H1 (cell line): ENCODE measurements around the gene BBLN. TPM values are rescaled to one million over a fixed set of nuclear protein-coding genes. Genes with fewer than 3 reads are reported as not detected.

Experiments used
- CBX5 ChIP-seq: fragments of 300-800, 300-1000 bp; sonication (generic); IDR thresholded peaks from 2 replicates; pipeline ENCODE4 v1.7.1; 2016; ENCODE audit warnings: antibody characterized with exemption, low read length, low read depth
- CTBP2 ChIP-seq: IDR thresholded peaks from 2 replicates; pipeline ENCODE4 v1.7.0; 2011; ENCODE audit warnings: borderline replicate concordance, mild to moderate bottlenecking, moderate library complexity, mixed read lengths, low read length; ENCODE audit not compliant: insufficient read depth, insufficient read length
- RXRA ChIP-seq: IDR thresholded peaks from 2 replicates; pipeline ENCODE4 v1.6.1; 2011; ENCODE audit warnings: low read depth, mild to moderate bottlenecking, low read length, moderate library complexity; ENCODE audit not compliant: insufficient read depth
- SRF ChIP-seq: IDR thresholded peaks from 2 replicates; pipeline ENCODE4 v1.6.1; 2011; ENCODE audit warnings: mild to moderate bottlenecking, low read depth, low read length, moderate library complexity
- TAF7 ChIP-seq: optimal IDR thresholded peaks from 2 replicates; pipeline ENCODE3; 2011; ENCODE audit warnings: low read depth, mild to moderate bottlenecking, inconsistent platforms, low read length, moderate library complexity, borderline replicate concordance
- TCF12 ChIP-seq: IDR thresholded peaks from 2 replicates; pipeline ENCODE4 v1.6.1; 2011; ENCODE audit warnings: low read depth, mild to moderate bottlenecking, low read length
- polyA plus RNA-seq, 7 experiments: library from polyadenylated mRNA; depleted of rRNA in 3 of 7; stranded (reverse) in 5 of 7; unstranded in 2 of 7; fragments of >200 nt in 5 of 7; fragments of 200-250 nt in 2 of 7; gene quantifications; 1 replicate in 5 of 7; 2 replicates in 1 of 7; 4 replicates in 1 of 7; pipeline versions ENCODE4 v1.2.1 to v1.2.3, GENCODE V29; 2011 to 2013; ENCODE audit warnings: missing spikeins in 2 of 7, mixed read lengths in 2 of 7
- total RNA-seq: library from RNA; stranded (reverse); fragmentation: NEBNext Ultra II Directional; extraction: Animal tissue kit (Norgen Biotek cat#: 25700); gene quantifications from 2 replicates; pipeline ENCODE4 v1.2.1, GENCODE V29; 2021
- TF ChIP-seq, protein P1 (sequence below): fragments of 300-600 bp; sonication (generic); IDR thresholded peaks from 2 replicates; pipeline ENCODE4 v1.7.1; 2012; ENCODE audit warnings: low read length, moderate library complexity, mild to moderate bottlenecking, inconsistent platforms; ENCODE audit not compliant: insufficient replicate concordance
- TF ChIP-seq, protein P2 (sequence below), 3 experiments: IDR thresholded peaks; 1 replicate in 2 of 3; 2 replicates in 1 of 3; pipeline versions ENCODE4 v1.5.1 to v1.6.1; 2011; ENCODE audit warnings: low read length in 3 of 3, mild to moderate bottlenecking in 3 of 3, inconsistent platforms in 2 of 3, low read depth in 1 of 3, moderate library complexity in 1 of 3; ENCODE audit not compliant: insufficient read depth in 1 of 3; ENCODE audit errors: control extremely low read depth in 1 of 3

The BBLN gene
- total and polyA plus RNA-seq, 2 of the 8 experiments (the other 6 are each of a cell fraction or from before 2014, with no cell fraction given), result 63.1 to 164 TPM

DNA sequence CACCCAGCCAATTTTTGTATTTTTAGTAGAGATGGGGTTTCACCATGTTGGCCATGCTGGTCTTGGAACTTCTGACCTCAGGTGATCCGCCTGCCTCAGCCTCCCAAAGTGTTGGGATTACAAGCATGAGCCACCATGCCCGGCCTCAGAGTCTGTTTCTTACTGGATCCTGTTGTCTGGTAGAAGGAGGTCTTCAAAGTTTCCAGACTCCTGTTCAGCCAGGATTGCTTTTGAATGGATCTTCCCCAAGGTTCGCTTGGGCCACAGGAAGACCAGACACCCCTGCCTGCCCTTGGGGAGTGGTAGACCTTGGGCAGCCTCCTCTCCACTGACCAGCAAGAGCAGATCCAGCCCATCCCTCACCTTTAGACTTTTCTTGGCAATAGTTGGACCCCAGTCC lies 18.5 kb upstream of the BBLN start (continued):
- TF ChIP-seq, protein P1, sequence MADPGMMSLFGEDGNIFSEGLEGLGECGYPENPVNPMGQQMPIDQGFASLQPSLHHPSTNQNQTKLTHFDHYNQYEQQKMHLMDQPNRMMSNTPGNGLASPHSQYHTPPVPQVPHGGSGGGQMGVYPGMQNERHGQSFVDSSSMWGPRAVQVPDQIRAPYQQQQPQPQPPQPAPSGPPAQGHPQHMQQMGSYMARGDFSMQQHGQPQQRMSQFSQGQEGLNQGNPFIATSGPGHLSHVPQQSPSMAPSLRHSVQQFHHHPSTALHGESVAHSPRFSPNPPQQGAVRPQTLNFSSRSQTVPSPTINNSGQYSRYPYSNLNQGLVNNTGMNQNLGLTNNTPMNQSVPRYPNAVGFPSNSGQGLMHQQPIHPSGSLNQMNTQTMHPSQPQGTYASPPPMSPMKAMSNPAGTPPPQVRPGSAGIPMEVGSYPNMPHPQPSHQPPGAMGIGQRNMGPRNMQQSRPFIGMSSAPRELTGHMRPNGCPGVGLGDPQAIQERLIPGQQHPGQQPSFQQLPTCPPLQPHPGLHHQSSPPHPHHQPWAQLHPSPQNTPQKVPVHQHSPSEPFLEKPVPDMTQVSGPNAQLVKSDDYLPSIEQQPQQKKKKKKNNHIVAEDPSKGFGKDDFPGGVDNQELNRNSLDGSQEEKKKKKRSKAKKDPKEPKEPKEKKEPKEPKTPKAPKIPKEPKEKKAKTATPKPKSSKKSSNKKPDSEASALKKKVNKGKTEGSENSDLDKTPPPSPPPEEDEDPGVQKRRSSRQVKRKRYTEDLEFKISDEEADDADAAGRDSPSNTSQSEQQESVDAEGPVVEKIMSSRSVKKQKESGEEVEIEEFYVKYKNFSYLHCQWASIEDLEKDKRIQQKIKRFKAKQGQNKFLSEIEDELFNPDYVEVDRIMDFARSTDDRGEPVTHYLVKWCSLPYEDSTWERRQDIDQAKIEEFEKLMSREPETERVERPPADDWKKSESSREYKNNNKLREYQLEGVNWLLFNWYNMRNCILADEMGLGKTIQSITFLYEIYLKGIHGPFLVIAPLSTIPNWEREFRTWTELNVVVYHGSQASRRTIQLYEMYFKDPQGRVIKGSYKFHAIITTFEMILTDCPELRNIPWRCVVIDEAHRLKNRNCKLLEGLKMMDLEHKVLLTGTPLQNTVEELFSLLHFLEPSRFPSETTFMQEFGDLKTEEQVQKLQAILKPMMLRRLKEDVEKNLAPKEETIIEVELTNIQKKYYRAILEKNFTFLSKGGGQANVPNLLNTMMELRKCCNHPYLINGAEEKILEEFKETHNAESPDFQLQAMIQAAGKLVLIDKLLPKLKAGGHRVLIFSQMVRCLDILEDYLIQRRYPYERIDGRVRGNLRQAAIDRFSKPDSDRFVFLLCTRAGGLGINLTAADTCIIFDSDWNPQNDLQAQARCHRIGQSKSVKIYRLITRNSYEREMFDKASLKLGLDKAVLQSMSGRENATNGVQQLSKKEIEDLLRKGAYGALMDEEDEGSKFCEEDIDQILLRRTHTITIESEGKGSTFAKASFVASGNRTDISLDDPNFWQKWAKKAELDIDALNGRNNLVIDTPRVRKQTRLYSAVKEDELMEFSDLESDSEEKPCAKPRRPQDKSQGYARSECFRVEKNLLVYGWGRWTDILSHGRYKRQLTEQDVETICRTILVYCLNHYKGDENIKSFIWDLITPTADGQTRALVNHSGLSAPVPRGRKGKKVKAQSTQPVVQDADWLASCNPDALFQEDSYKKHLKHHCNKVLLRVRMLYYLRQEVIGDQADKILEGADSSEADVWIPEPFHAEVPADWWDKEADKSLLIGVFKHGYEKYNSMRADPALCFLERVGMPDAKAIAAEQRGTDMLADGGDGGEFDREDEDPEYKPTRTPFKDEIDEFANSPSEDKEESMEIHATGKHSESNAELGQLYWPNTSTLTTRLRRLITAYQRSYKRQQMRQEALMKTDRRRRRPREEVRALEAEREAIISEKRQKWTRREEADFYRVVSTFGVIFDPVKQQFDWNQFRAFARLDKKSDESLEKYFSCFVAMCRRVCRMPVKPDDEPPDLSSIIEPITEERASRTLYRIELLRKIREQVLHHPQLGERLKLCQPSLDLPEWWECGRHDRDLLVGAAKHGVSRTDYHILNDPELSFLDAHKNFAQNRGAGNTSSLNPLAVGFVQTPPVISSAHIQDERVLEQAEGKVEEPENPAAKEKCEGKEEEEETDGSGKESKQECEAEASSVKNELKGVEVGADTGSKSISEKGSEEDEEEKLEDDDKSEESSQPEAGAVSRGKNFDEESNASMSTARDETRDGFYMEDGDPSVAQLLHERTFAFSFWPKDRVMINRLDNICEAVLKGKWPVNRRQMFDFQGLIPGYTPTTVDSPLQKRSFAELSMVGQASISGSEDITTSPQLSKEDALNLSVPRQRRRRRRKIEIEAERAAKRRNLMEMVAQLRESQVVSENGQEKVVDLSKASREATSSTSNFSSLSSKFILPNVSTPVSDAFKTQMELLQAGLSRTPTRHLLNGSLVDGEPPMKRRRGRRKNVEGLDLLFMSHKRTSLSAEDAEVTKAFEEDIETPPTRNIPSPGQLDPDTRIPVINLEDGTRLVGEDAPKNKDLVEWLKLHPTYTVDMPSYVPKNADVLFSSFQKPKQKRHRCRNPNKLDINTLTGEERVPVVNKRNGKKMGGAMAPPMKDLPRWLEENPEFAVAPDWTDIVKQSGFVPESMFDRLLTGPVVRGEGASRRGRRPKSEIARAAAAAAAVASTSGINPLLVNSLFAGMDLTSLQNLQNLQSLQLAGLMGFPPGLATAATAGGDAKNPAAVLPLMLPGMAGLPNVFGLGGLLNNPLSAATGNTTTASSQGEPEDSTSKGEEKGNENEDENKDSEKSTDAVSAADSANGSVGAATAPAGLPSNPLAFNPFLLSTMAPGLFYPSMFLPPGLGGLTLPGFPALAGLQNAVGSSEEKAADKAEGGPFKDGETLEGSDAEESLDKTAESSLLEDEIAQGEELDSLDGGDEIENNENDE, result no peak
- TF ChIP-seq TCF12 (no peak), TAF7 (no peak), SRF (no peak), CBX5 (no peak), CTBP2 (no peak), RXRA (no peak)
- TF ChIP-seq, protein P2, sequence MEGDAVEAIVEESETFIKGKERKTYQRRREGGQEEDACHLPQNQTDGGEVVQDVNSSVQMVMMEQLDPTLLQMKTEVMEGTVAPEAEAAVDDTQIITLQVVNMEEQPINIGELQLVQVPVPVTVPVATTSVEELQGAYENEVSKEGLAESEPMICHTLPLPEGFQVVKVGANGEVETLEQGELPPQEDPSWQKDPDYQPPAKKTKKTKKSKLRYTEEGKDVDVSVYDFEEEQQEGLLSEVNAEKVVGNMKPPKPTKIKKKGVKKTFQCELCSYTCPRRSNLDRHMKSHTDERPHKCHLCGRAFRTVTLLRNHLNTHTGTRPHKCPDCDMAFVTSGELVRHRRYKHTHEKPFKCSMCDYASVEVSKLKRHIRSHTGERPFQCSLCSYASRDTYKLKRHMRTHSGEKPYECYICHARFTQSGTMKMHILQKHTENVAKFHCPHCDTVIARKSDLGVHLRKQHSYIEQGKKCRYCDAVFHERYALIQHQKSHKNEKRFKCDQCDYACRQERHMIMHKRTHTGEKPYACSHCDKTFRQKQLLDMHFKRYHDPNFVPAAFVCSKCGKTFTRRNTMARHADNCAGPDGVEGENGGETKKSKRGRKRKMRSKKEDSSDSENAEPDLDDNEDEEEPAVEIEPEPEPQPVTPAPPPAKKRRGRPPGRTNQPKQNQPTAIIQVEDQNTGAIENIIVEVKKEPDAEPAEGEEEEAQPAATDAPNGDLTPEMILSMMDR (IDR thresholded peaks at IDR 0.05; ENCODE audit: control extremely low read depth in 1 of 3, insufficient read depth in 1 of 3, low read depth in 1 of 3, low read length in 3 of 3), result no peak
